ENCODE measurements around the gene LRRC18. TPM values are rescaled to one million over a fixed set of nuclear protein-coding genes. Genes with fewer than 3 reads are reported as not detected.

Gene LRRC18
- total RNA-seq, 2 experiments from 2014 or later: not detected

DNA sequence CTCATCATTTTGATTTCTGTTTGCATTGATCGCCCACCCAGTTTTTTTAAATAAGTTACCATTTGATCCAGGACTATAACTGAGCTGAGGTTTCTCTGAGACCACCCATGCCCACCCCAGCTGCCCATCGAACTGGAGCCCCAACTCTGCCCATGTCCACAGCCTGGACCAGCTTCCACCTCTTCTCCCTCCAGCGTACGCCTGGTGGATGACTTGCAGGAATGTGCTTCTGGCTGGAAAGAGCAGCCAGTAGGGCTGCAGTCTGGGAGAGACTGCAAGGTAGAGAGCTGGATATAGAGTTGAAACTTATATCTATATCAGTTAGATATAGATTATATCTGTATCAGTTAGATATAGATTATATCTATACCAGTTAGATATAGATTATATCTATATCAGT lies 25.8 kb upstream of the LRRC18 start:
- no peaks in the 10 kb centered on the region for H3K36me3 Mint-ChIP-seq
- ChIA-PET POLR2A (no interaction called here), CTCF (no interaction called here)
- intact Hi-C loops (cut with micrococcal nuclease): no loop called here
- no peaks in the 10 kb centered on the region for H3K4me1 Mint-ChIP-seq (ENCODE audit: low read depth)
- no peak overlapping the region for H3K27ac Mint-ChIP-seq
- no peaks in the 10 kb centered on the region for H3K27me3 Mint-ChIP-seq
- H3K9me3 Mint-ChIP-seq: no peaks in the 10 kb centered on the region
- DNase-seq: no peak
- no peak overlapping the region for H3K4me3 Mint-ChIP-seq

DNA sequence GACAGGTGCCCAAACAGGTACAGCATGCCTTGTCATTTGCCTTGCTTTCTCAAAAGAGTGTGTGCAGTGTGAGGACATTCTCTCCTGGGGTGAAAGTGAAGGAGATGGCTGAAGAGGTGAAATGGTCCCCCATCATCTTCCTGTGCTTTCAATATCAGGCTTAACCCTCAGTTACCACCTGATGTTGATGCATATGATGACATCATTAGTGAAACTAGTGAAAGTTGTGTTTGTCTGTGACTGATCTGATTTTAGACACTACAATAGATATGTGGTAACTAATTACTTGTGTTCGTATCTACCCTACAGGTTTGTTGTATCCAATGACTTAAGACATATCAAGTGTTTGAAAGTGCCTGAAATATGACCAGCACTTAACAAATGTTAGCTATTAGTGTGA lies 24.4 kb upstream of the LRRC18 start:
- DNase-seq: no peak
- ChIA-PET POLR2A (no interaction called here), CTCF (no interaction called here)
- no peak overlapping the region for H3K27ac Mint-ChIP-seq
- no peaks in the 10 kb centered on the region for H3K27me3 Mint-ChIP-seq
- H3K9me3 Mint-ChIP-seq: no peaks in the 10 kb centered on the region
- no peaks in the 10 kb centered on the region for H3K36me3 Mint-ChIP-seq
- H3K4me3 Mint-ChIP-seq: no peak overlapping the region
- H3K4me1 Mint-ChIP-seq (ENCODE audit: low read depth): no peaks in the 10 kb centered on the region
- intact Hi-C loops (cut with micrococcal nuclease): no loop called here

DNA sequence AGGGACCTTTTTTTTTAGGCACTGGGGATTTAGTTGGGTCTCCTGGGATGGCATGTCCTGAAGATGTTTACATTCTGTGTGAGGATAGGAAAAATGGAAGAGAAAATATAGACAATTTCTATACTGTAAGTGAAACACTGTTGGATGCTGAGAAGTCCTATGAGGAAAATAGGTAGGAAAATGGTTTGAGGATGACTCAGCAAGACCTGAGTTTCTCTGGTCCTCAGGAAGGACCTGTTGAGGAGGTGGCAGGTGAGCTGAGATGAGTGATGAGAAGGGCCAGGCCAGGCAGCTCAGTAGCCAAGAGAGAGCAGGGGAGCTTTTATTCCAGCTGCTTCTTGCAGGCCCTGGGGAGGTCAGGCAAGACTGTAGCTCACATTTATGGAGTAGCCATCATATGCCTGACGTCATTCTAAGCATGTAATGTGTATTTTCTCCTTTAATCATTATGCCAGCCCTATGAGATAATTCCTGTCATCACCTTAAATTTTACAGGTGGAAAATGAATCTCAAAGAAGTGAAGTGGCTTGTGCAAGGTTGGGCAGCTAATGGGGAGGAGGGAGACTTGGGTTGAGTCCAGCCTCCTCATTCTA lies 19.1 kb upstream of the LRRC18 start:
- H3K36me3 Mint-ChIP-seq: no peaks in the 10 kb centered on the region
- H3K9me3 Mint-ChIP-seq: no peaks in the 10 kb centered on the region
- H3K4me3 Mint-ChIP-seq: no peak overlapping the region
- no peaks in the 10 kb centered on the region for H3K4me1 Mint-ChIP-seq (ENCODE audit: low read depth)
- ChIA-PET POLR2A (no interaction called here), CTCF (no interaction called here)
- no peaks in the 10 kb centered on the region for H3K27me3 Mint-ChIP-seq
- intact Hi-C loops (cut with micrococcal nuclease): no loop called here
- DNase-seq: no peak
- H3K27ac Mint-ChIP-seq: no peak overlapping the region

DNA sequence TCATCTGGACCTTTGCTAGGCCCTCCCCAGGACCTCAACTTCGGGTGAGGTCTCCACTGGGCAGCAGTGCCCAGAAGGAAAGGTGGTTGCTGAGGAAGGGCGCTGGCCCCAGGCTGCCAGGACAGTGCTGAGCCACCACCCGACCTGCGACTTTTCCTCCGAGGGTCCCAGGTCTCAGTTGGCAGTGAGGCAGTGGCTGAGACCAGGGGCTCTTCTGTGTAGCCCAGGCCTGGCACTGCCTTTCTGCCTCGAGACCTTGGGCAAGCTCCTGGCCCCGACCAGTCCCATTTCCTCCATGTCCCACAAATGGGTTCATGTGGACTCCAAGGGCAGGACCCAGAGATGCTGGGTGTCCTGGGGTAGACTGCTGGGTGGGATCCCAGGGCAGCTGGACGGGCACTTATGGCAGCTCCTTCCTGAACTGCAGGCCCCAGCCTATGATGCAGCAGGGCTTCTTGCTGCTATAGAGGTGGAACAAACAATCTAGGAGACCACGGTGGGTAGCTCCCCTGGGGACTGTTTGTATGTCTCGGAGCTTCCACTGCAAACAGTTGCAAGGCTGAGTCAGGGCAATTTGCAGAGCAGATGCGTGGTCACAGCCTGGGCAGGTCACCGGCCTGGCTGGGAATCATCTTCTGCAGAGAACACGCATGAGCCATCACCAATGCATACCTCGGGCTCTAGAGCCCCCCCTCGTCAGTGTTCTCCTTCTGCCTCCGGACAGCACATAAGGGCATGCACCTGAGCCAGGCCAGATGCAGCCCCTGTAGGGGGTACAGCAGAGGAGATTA lies 17.9 kb upstream of the LRRC18 start:
- CTCF ChIA-PET: no interaction called here
- H3K4me1 Mint-ChIP-seq (ENCODE audit: low read depth): no peaks in the 10 kb centered on the region
- DNase-seq: no peak
- H3K36me3 Mint-ChIP-seq: no peaks in the 10 kb centered on the region
- H3K27me3 Mint-ChIP-seq: no peaks in the 10 kb centered on the region
- H3K9me3 Mint-ChIP-seq: no peaks in the 10 kb centered on the region
- POLR2A ChIA-PET: interaction anchor here (0.5 kb wide), 1 partner anchor 223 kb away, joined by 3 read pairs; no protein-coding TSS in a partner anchor
- H3K27ac Mint-ChIP-seq: no peak overlapping the region
- no peak overlapping the region for H3K4me3 Mint-ChIP-seq
- intact Hi-C loops (cut with micrococcal nuclease): no loop called here

DNA sequence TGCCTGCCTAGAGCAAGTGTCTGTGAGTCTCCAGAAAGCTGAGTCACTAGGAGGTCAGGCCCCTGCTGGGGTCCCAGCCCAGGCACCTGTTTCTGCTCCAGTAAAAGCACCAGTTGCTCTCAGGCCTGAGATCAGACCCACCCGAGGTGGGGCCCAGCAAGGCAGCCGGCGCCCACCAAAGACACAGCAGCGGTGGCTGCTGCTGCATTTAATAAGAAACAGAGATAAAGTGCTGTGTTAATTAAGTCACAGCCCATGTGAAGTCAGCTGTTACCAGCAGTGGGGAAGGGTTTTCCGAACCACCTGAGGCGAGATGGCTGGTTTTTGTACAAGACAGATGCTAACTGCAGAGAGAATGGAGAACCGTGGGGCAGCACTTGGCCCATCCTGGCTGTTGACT lies 12.1 kb upstream of the LRRC18 start:
- ChIA-PET POLR2A (no interaction called here), CTCF (no interaction called here)
- H3K4me1 Mint-ChIP-seq (ENCODE audit: low read depth): no peaks in the 10 kb centered on the region
- no peak overlapping the region for H3K27ac Mint-ChIP-seq
- peaks cover 2% of the 10 kb centered on the region for H3K27me3 Mint-ChIP-seq
- no peaks in the 10 kb centered on the region for H3K36me3 Mint-ChIP-seq
- no peak for DNase-seq
- intact Hi-C loops (cut with micrococcal nuclease): no loop called here
- no peak overlapping the region for H3K4me3 Mint-ChIP-seq
- no peaks in the 10 kb centered on the region for H3K9me3 Mint-ChIP-seq

DNA sequence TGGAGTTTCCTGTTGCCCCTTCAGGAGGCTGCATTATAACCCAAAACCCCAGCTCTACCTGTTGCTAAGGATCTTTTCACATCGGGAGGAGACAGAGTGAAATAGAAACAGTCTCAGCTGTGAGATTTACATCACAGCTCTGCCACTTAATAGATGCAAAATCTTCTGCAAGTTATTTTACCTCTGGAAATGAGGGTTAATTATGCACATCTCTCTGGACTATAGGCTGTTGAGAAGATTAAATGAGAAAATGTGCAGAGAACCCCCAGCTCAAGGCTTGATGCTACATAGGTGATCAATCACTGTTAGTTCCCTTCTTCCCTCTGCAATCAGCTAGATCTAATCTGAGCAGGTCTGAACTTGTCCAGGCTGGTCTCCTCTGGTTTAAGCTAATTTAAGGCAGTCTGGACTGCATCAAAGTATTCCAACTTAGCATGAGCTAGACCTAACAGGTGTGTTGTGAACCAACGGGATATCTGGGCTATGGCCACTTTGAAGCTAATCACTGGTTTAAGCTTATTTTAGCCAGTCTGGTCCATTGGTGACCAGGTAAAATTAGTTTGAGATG lies 8.9 kb upstream of the LRRC18 start:
- Mint-ChIP-seq H3K4me1 (ENCODE audit: low read depth) (no peaks in the 10 kb centered on the region), H3K36me3 (no peaks in the 10 kb centered on the region), H3K9me3 (no peaks in the 10 kb centered on the region), H3K4me3 (no peak overlapping the region), H3K27ac (no peak overlapping the region), H3K27me3 (peaks cover 2% of the 10 kb centered on the region)
- intact Hi-C loops (cut with micrococcal nuclease): no loop called here
- no peak for DNase-seq
- CTCF ChIA-PET: interaction anchor here (1.0 to 1.6 kb wide), 2 partner anchors 34 to 290 kb away, joined by 3 to 4 read pairs; no protein-coding TSS in a partner anchor
- POLR2A ChIA-PET: no interaction called here

DNA sequence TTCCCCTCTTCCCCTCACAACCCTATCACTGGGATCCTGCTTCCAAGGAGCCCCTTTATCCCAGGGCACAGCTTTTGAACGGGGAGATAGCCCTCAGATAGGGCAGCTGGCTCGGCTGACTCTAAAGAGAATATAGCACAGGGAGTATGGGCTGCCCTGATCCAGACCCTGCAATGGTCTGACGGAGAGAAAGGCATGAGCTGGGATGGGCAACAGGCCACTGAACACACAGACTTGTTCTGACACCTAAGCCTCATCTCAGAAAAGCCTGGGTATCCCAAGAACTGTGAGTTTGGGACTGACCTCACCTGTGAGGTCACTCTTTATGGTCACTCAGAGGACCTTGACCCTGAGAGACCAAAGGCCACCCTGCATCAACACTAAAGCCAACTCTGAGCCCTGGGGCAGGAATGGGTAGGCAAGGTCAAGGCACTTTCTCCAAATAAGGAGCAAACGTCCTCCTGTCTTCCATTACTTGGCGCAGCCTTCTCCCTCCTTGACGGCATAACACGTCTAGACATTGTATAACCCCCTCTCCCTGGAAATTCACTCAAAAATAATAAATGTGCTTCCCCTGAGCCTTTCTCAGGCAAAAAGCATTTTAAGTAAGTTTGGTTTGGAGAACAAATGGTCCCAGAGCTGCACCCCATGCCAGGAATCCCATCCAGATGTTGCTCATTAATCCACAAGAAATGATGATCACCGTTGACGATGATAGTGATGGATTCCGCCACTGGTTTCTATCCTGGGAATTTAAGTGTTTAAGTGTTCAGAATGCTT lies 8.2 kb upstream of the LRRC18 start:
- Mint-ChIP-seq H3K4me3 (no peak overlapping the region), H3K36me3 (no peaks in the 10 kb centered on the region), H3K4me1 (ENCODE audit: low read depth) (no peaks in the 10 kb centered on the region), H3K9me3 (no peaks in the 10 kb centered on the region), H3K27me3 (peaks cover 2% of the 10 kb centered on the region), H3K27ac (no peak overlapping the region)
- POLR2A ChIA-PET: no interaction called here
- CTCF ChIA-PET: interaction anchor here (1.0 to 1.6 kb wide), 2 partner anchors 34 to 290 kb away, joined by 3 to 4 read pairs; no protein-coding TSS in a partner anchor
- no peak for DNase-seq
- intact Hi-C loops (cut with micrococcal nuclease): no loop called here

DNA sequence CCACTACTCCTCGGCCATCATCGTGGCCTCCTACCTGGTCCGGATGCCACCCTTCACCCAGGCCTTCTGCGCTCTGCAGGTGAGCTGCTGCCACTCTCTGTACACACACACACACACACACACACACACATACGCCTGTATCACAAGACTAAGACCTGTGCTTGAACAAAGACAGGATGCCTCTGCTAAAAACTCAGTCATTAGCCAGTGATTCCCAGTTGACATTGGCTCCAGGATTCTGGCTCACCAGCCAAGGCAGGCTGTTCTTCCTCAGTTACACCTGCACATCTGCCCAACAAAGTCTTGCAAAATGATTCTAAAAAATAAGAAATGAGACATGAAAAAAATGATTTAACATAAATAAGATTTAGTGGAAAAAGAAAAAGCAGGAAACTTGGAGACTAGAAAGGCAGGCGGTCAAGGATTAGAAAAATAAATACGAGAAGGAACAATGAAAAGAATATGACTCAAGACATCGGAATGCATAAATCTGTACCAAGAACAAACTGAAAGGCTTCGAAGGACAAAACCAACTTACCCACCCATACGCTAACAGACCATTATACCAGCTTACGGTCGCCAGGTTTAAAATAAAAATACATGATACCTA lies 7.4 kb upstream of the LRRC18 start:
- no peak overlapping the region for H3K4me3 Mint-ChIP-seq
- CTCF ChIA-PET: no interaction called here
- H3K9me3 Mint-ChIP-seq: no peaks in the 10 kb centered on the region
- intact Hi-C loops (cut with micrococcal nuclease): no loop called here
- POLR2A ChIA-PET: no interaction called here
- peaks cover 2% of the 10 kb centered on the region for H3K27me3 Mint-ChIP-seq
- no peaks in the 10 kb centered on the region for H3K36me3 Mint-ChIP-seq
- no peak for DNase-seq
- H3K27ac Mint-ChIP-seq: no peak overlapping the region
- no peaks in the 10 kb centered on the region for H3K4me1 Mint-ChIP-seq (ENCODE audit: low read depth)

DNA sequence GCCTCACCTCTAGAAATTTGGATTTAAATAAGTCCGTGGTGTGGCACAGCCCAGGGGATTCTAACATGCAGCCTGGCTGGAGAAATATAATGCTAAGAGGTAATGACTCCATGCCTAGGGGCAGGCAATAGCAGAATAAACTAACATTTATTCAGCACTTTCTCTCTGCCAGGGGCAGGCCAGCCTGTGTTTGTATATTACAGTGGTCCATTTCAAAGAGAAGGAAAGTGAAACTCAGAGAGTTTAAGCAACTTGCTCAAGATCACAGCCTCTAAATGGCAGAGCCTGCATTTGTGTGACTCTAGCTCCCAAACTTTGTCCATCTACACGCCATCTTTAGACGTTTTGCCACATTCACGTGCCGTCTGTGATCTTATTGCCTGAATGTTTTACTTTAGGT lies 6.7 kb upstream of the LRRC18 start:
- no peaks in the 10 kb centered on the region for H3K9me3 Mint-ChIP-seq
- no peak for DNase-seq
- peaks cover 2% of the 10 kb centered on the region for H3K27me3 Mint-ChIP-seq
- H3K4me3 Mint-ChIP-seq: no peak overlapping the region
- ChIA-PET CTCF (interaction anchor here (0.7 kb wide), 1 partner anchor 461 kb away, joined by 3 read pairs; no protein-coding TSS in a partner anchor), POLR2A (no interaction called here)
- intact Hi-C loops (cut with micrococcal nuclease): no loop called here
- no peaks in the 10 kb centered on the region for H3K4me1 Mint-ChIP-seq (ENCODE audit: low read depth)
- no peaks in the 10 kb centered on the region for H3K36me3 Mint-ChIP-seq
- no peak overlapping the region for H3K27ac Mint-ChIP-seq

DNA sequence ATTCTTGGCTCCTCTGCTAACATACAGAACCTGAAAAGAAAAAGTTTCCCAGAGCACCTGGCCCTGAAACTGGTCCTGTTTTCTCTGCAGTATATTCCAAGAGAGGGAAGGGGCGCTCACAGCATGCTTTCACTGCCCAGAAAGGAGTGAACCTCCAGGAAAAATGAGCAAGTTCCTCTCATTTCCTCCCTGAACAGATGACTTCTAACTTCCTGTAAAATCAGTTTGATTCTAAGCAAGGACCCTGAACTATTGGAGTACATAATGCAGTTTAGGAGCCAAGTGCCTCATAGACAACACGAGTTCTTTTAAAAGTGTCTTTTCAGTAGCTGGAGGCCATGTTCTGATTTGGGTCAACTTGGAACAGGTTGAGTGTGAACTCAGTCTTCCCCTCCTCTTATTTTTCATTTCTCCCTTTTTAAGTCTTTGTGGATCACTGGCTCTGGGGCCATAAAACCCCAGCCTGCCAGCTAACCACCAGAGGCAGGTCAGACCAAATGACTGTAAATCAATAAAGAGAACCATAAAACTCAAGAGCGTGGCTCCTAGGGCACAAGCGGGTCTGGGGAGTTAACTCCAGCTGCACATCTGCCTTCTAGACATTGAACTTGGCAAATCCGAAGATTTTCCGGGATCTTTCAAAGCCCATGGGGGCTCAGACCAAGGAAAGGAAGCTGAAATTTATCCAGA lies 5.9 kb upstream of the LRRC18 start:
- CTCF ChIA-PET: interaction anchor here (0.7 kb wide), 1 partner anchor 462 kb away, joined by 3 read pairs; no protein-coding TSS in a partner anchor

DNA sequence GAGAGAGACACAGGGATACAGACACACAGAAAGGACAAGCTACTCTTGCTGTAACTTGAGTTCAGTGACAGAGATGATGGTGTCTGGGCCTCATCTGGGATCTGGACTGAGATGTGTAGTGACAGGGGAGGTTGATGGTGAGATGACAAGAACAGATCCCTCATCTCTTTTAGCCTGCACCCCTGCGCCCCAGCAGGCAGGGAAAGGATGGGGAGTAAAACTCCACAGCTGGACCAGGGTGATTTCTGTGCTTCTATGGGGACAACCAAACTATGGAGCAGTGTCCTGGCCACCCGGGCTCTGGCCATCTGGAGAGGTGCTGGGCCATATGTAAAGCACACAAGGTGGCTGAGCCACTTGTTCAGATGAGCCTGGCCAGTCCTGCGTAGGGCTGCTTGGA lies 4.5 kb upstream of the LRRC18 start:
- no peak overlapping the region for H3K4me3 Mint-ChIP-seq
- ChIA-PET CTCF (no interaction called here), POLR2A (no interaction called here)
- DNase-seq: no peak
- H3K27ac Mint-ChIP-seq: no peak overlapping the region
- H3K9me3 Mint-ChIP-seq: no peaks in the 10 kb centered on the region
- no peaks in the 10 kb centered on the region for H3K4me1 Mint-ChIP-seq (ENCODE audit: low read depth)
- H3K36me3 Mint-ChIP-seq: no peaks in the 10 kb centered on the region
- intact Hi-C loops (cut with micrococcal nuclease): no loop called here
- no peaks in the 10 kb centered on the region for H3K27me3 Mint-ChIP-seq

More for the DNA sequence above, 5.9 kb upstream of the LRRC18 start:
- no peaks in the 10 kb centered on the region for H3K4me1 Mint-ChIP-seq (ENCODE audit: low read depth)
- no peak for DNase-seq
- intact Hi-C loops (cut with micrococcal nuclease): no loop called here
- H3K9me3 Mint-ChIP-seq: no peaks in the 10 kb centered on the region
- H3K36me3 Mint-ChIP-seq: no peaks in the 10 kb centered on the region
- H3K27ac Mint-ChIP-seq: no peak overlapping the region
- H3K27me3 Mint-ChIP-seq: no peaks in the 10 kb centered on the region
- H3K4me3 Mint-ChIP-seq: no peak overlapping the region
- POLR2A ChIA-PET: no interaction called here

DNA sequence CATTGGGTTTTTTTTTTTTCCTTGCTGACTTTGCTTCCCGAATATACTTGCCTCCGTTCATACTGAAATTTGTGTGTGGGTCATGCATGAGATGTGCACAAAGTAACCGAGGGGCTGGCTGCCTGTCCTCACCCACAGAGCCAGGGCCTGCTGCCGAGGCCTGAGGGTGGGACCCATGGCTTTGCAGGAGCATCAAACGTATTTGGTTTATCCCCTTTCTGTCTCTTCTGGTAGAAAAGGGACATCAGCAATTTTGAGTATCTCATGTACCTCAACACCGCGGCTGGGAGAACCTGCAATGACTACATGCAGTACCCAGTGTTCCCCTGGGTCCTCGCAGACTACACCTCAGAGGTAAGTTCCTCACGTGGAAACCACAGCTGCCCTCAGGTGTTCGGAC lies 3.5 kb upstream of the LRRC18 start:
- Mint-ChIP-seq H3K27ac (no peak overlapping the region), H3K4me3 (no peak overlapping the region), H3K4me1 (ENCODE audit: low read depth) (no peaks in the 10 kb centered on the region), H3K36me3 (no peaks in the 10 kb centered on the region), H3K9me3 (no peaks in the 10 kb centered on the region), H3K27me3 (no peaks in the 10 kb centered on the region)
- POLR2A ChIA-PET: no interaction called here
- intact Hi-C loops (cut with micrococcal nuclease): no loop called here
- DNase-seq: no peak
- CTCF ChIA-PET: no interaction called here

All from activated CD4-positive, alpha-beta memory T cell treated with anti-CD3 and anti-CD28 coated beads for 36 hours (primary cell).